DOHH2 (cell line): ENCODE results near the gene FATE1.

ENCODE experiments used
- H3F3A ChIP-seq: fragments of 200-600 bp; sonication (generic), shearing (Covaris generic); 2 replicates; pipeline ENCODE4 v1.6.0; 2016; ENCODE audit warnings: antibody characterized with exemption, mild to moderate bottlenecking; ENCODE audit not compliant: control insufficient read depth, insufficient read depth
- H3K27ac ChIP-seq: fragments of 200-600 bp; sonication (generic); 2 replicates; pipeline ENCODE4 v1.5.1; 2014; ENCODE audit warnings: low read depth, mild to moderate bottlenecking, low read length, moderate library complexity
- H3K27me3 ChIP-seq: fragments of 200-600 bp; sonication (generic); 2 replicates; pipeline ENCODE4 v1.6.1; 2014; ENCODE audit warnings: mild to moderate bottlenecking, low read length, mixed read lengths; ENCODE audit not compliant: control insufficient read depth
- H3K36me3 ChIP-seq: fragments of 200-600 bp; sonication (generic); 2 replicates; pipeline ENCODE4 v1.6.1; 2014; ENCODE audit warnings: mild to moderate bottlenecking, low read length, moderate library complexity, mixed read lengths; ENCODE audit not compliant: control insufficient read depth
- H3K4me1 ChIP-seq: fragments of 200-600 bp; sonication (generic); 2 replicates; pipeline ENCODE4 v1.6.1; 2014; ENCODE audit warnings: mild to moderate bottlenecking, low read length, mixed read lengths; ENCODE audit not compliant: control insufficient read depth
- H3K4me2 ChIP-seq: fragments of 200-600 bp; sonication (generic); 2 replicates; pipeline ENCODE4 v1.6.0; 2014; ENCODE audit warnings: mild to moderate bottlenecking, low read length, moderate library complexity
- H3K4me3 ChIP-seq: fragments of 200-600 bp; sonication (generic); 2 replicates; pipeline ENCODE4 v1.5.1; 2014; ENCODE audit warnings: mild to moderate bottlenecking, low read length, mixed read lengths
- H3K79me2 ChIP-seq: fragments of 200-600 bp; sonication (generic); 2 replicates; pipeline ENCODE4 v1.6.1; 2014; ENCODE audit warnings: mild to moderate bottlenecking, low read length, mixed read lengths; ENCODE audit not compliant: control insufficient read depth
- H3K9me2 ChIP-seq: fragments of 200-600 bp; sonication (generic); replicated peaks from 2 replicates; pipeline ENCODE4 v1.6.1; 2014; ENCODE audit warnings: mild to moderate bottlenecking, low read length, mixed read lengths; ENCODE audit not compliant: control insufficient read depth
- H3K9me3 ChIP-seq: fragments of 200-600 bp; sonication (generic); 2 replicates; pipeline ENCODE4 v1.6.1; 2014; ENCODE audit warnings: antibody characterized with exemption, low read length, mixed read lengths; ENCODE audit not compliant: control insufficient read depth, insufficient read depth
- H4K20me1 ChIP-seq: fragments of 200-600 bp; sonication (generic); 2 replicates; pipeline ENCODE4 v1.6.0; 2014; ENCODE audit warnings: low read depth, mild to moderate bottlenecking, antibody characterized with exemption, low read length, moderate library complexity; ENCODE audit not compliant: control insufficient read depth, insufficient read depth
- EZH2phosphoT487 ChIP-seq: fragments of 200-600 bp; sonication (generic); IDR thresholded peaks from 2 replicates; pipeline ENCODE4 v1.6.1; 2017; ENCODE audit warnings: borderline replicate concordance, mild to moderate bottlenecking, antibody characterized with exemption, low read length, moderate library complexity, mixed read lengths
- TF ChIP-seq, protein P1 (sequence below): fragments of 200-600 bp; sonication (generic); IDR thresholded peaks from one replicate; pipeline ENCODE4 v1.5.1; 2014; ENCODE audit warnings: antibody characterized with exemption, mild to moderate bottlenecking, low read depth, low read length; ENCODE audit not compliant: poor library complexity, severe bottlenecking

Gene FATE1

DNA sequence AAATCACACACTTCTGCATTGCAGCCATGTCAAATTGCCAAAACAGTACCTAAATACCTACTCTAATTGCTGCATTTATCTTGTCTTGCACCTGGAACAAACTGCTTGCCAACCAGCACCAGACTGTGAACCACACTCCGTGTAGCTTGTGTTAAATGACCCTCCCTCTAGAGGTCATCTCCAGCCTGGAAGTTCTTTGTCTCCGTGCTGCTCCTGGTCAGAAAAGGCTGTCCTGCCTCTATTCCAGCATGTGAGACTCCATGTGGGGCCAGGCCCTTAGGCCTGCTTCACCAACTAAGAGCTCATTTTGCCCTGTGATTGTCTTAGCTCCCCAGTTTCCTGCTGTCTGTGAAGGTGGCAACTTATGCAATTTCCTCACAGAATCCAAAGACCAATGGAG is 47.0 kb downstream of the FATE1 start:
- no peaks in the 10 kb centered on the region for H3K9me2 ChIP-seq
- H3K79me2 ChIP-seq: no peaks in the 10 kb centered on the region
- H3K9me3 ChIP-seq: no peaks in the 10 kb centered on the region
- H4K20me1 ChIP-seq: no peaks in the 10 kb centered on the region
- H3K36me3 ChIP-seq: no peaks in the 10 kb centered on the region
- TF ChIP-seq EZH2phosphoT487: no peak
- TF ChIP-seq, protein P1, sequence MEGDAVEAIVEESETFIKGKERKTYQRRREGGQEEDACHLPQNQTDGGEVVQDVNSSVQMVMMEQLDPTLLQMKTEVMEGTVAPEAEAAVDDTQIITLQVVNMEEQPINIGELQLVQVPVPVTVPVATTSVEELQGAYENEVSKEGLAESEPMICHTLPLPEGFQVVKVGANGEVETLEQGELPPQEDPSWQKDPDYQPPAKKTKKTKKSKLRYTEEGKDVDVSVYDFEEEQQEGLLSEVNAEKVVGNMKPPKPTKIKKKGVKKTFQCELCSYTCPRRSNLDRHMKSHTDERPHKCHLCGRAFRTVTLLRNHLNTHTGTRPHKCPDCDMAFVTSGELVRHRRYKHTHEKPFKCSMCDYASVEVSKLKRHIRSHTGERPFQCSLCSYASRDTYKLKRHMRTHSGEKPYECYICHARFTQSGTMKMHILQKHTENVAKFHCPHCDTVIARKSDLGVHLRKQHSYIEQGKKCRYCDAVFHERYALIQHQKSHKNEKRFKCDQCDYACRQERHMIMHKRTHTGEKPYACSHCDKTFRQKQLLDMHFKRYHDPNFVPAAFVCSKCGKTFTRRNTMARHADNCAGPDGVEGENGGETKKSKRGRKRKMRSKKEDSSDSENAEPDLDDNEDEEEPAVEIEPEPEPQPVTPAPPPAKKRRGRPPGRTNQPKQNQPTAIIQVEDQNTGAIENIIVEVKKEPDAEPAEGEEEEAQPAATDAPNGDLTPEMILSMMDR: no peak
- H3K27ac ChIP-seq: no peak overlapping the region
- H3K4me1 ChIP-seq: no peaks in the 10 kb centered on the region
- H3K27me3 ChIP-seq: no peaks in the 10 kb centered on the region
- H3K4me2 ChIP-seq: no peak overlapping the region
- H3K4me3 ChIP-seq: no peak overlapping the region
- H3F3A ChIP-seq: no peaks in the 10 kb centered on the region

DNA sequence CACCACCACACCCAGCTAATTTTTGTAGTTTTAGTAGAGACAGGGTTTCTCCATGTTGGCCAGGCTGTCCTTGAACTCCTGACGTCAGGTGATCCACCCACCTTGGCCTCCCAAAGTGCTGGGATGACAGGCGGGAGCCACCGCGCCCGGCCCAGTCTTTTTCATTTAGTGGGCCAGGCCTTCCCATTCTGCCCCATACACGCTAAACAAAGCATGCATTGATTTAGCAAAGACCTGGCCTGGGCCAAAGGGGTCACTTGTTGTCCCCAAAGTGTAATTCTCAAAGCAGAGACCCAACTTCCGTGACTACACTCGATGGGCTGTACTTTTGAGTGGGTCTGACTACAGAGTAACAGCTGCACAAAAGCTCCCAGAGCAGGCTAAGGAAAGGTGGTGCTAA is 47.9 kb downstream of the FATE1 start:
- Histone ChIP-seq H3K79me2 (no peaks in the 10 kb centered on the region), H3F3A (no peaks in the 10 kb centered on the region)

DNA sequence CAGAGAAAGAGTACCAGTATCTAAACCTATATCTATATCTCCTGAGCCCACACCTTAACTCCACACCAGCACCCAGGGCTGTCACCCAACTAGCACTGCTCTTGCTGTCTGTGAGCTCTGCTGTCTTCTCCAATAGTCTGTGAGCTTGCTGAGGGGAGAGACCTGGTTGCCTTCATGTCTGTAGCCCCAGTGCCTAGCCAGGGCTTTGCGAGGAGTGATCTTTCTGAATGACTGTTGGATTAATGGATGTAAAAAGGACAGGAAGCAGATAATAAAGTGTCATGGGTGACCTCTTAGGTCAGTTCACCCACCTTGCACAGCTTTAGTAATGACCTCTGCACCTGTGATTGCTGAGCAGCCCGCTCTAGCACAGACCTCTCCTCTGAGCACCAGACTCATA is 49.2 kb downstream of the FATE1 start:
- TF ChIP-seq EZH2phosphoT487: no peak
- TF ChIP-seq, protein P1: no peak
- Histone ChIP-seq H3K9me3 (no peaks in the 10 kb centered on the region), H3F3A (no peaks in the 10 kb centered on the region), H3K27ac (no peak overlapping the region), H3K4me2 (no peak overlapping the region), H3K36me3 (no peaks in the 10 kb centered on the region), H3K79me2 (no peaks in the 10 kb centered on the region), H4K20me1 (no peaks in the 10 kb centered on the region), H3K4me1 (no peaks in the 10 kb centered on the region), H3K4me3 (no peak overlapping the region), H3K27me3 (no peaks in the 10 kb centered on the region), H3K9me2 (no peaks in the 10 kb centered on the region)

More for the DNA sequence above, 47.9 kb downstream of the FATE1 start:
- Histone ChIP-seq H3K4me3 (no peak overlapping the region), H3K4me2 (no peak overlapping the region), H3K36me3 (no peaks in the 10 kb centered on the region), H3K9me3 (no peaks in the 10 kb centered on the region), H3K4me1 (no peaks in the 10 kb centered on the region), H3K27me3 (no peaks in the 10 kb centered on the region), H3K27ac (no peak overlapping the region), H3K9me2 (no peaks in the 10 kb centered on the region), H4K20me1 (no peaks in the 10 kb centered on the region)
- TF ChIP-seq, protein P1: no peak
- TF ChIP-seq EZH2phosphoT487: no peak

DNA sequence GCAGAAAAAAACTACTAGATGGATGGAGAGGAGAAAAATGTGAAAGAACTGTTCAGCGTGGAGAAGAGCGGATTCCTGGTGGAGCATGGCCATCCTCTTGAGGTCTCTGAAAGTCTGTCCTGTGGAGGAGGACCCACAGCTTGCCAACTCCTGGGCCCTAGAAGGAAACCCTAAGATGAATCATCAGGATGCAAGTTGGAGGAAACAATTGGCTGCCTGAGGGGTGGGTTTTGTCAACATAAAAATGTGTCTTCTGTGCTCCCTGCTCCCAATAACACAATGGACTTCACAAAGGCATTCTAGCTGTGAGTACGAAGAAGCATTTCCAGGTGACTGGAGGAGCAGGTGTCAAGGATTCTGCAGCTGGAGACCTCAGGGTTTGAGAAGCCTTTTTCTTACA is 55.9 kb downstream of the FATE1 start:
- H3F3A ChIP-seq: no peaks in the 10 kb centered on the region

More for the DNA sequence above, 55.9 kb downstream of the FATE1 start:
- no peaks in the 10 kb centered on the region for H3K27me3 ChIP-seq
- no peak for TF ChIP-seq EZH2phosphoT487
- TF ChIP-seq, protein P1: no peak
- H3K79me2 ChIP-seq: no peaks in the 10 kb centered on the region
- H3K4me3 ChIP-seq: no peak overlapping the region
- no peaks in the 10 kb centered on the region for H3K36me3 ChIP-seq
- no peaks in the 10 kb centered on the region for H3K9me3 ChIP-seq
- no peaks in the 10 kb centered on the region for H3K9me2 ChIP-seq
- H3K27ac ChIP-seq: no peak overlapping the region
- no peaks in the 10 kb centered on the region for H4K20me1 ChIP-seq
- H3K4me2 ChIP-seq: no peak overlapping the region
- H3K4me1 ChIP-seq: no peaks in the 10 kb centered on the region
